Parathyroid adenoma (tissue), 2 donors: Measurements from ENCODE around the gene DAPP1.

Source experiments
- H2AFZ ChIP-seq: fragments of 300-600 bp; sonication (generic); one replicate; pipeline ENCODE4 v1.7.0; 2017; ENCODE audit warnings: antibody characterized with exemption, mild to moderate bottlenecking
- H3K27ac ChIP-seq: fragments of 300-600 bp; sonication (generic); one replicate; pipeline ENCODE4 v1.7.0; 2017
- H3K27me3 ChIP-seq: fragments of 300-600 bp; sonication (generic); one replicate; pipeline ENCODE4 v1.7.0; 2017; ENCODE audit warnings: low read length; ENCODE audit not compliant: control insufficient read depth, insufficient read depth
- H3K36me3 ChIP-seq: fragments of 300-600 bp; sonication (generic); one replicate; pipeline ENCODE4 v1.7.0; 2017; ENCODE audit warnings: low read length; ENCODE audit not compliant: control insufficient read depth, insufficient read depth
- H3K4me1 ChIP-seq: fragments of 300-600 bp; sonication (generic); one replicate; pipeline ENCODE4 v1.7.0; 2017; ENCODE audit warnings: control low read depth
- H3K4me2 ChIP-seq: fragments of 300-600 bp; sonication (generic); one replicate; pipeline ENCODE4 v1.7.0; 2017; ENCODE audit warnings: low read length
- H3K4me3 ChIP-seq: fragments of 300-600 bp; sonication (generic); one replicate; pipeline ENCODE4 v1.7.0; 2017; ENCODE audit warnings: low read depth, low read length
- H3K79me2 ChIP-seq: fragments of 300-600 bp; sonication (generic); one replicate; pipeline ENCODE4 v1.7.0; 2017; ENCODE audit warnings: control low read depth
- H3K9ac ChIP-seq: fragments of 300-600 bp; sonication (generic); one replicate; pipeline ENCODE4 v1.7.0; 2017; ENCODE audit warnings: mild to moderate bottlenecking
- H3K9me3 ChIP-seq: fragments of 300-600 bp; sonication (generic); one replicate; pipeline ENCODE4 v1.7.0; 2017; ENCODE audit warnings: low read length; ENCODE audit not compliant: control insufficient read depth
- CTCF ChIP-seq: fragments of 300-600 bp; sonication (generic); IDR thresholded peaks from one replicate; pipeline ENCODE4 v1.7.0; 2017; ENCODE audit warnings: antibody characterized with exemption, mild to moderate bottlenecking
- donor health status: primary hyperparathyroidism.

The DAPP1 gene

GRCh38 chr4:99811850-99812249 lies 4.8 kb upstream of the DAPP1 start:
- Histone ChIP-seq H3K4me1 (no peaks in the 10 kb centered on the region), H3K9ac (no peak overlapping the region), H2AFZ (no peak overlapping the region), H3K36me3 (no peaks in the 10 kb centered on the region), H3K9me3 (no peaks in the 10 kb centered on the region), H3K4me3 (no peak overlapping the region), H3K27me3 (no peaks in the 10 kb centered on the region), H3K27ac (no peak overlapping the region), H3K4me2 (no peak overlapping the region), H3K79me2 (no peaks in the 10 kb centered on the region)
- peak; percentile 28 for TF ChIP-seq CTCF

GRCh38 chr4:99815597-99816011 lies 1.0 kb upstream of the DAPP1 start:
- Histone ChIP-seq H3K79me2 (no peaks in the 10 kb centered on the region), H3K9me3 (no peaks in the 10 kb centered on the region), H3K36me3 (no peaks in the 10 kb centered on the region), H3K4me1 (no peaks in the 10 kb centered on the region), H2AFZ (no peak overlapping the region), H3K27me3 (no peaks in the 10 kb centered on the region), H3K4me2 (no peak overlapping the region), H3K27ac (no peak overlapping the region), H3K9ac (no peak overlapping the region), H3K4me3 (no peak overlapping the region)
- TF ChIP-seq CTCF: no peak

GRCh38 chr4:99817309-99817890 lies 773 bp downstream of the DAPP1 start:
- no peak overlapping the region for H3K4me3 ChIP-seq
- no peak overlapping the region for H3K9ac ChIP-seq
- no peaks in the 10 kb centered on the region for H3K9me3 ChIP-seq
- no peaks in the 10 kb centered on the region for H3K36me3 ChIP-seq
- no peak overlapping the region for H2AFZ ChIP-seq
- no peak overlapping the region for H3K4me2 ChIP-seq
- no peaks in the 10 kb centered on the region for H3K4me1 ChIP-seq
- H3K27me3 ChIP-seq: no peaks in the 10 kb centered on the region
- no peak for TF ChIP-seq CTCF
- H3K79me2 ChIP-seq: no peaks in the 10 kb centered on the region
- H3K27ac ChIP-seq: no peak overlapping the region

- no peak overlapping the region for H3K4me3 ChIP-seq
- H3K4me1 ChIP-seq: no peaks in the 10 kb centered on the region
- no peak overlapping the region for H3K27ac ChIP-seq
- no peak overlapping the region for H3K9ac ChIP-seq
- H3K79me2 ChIP-seq: no peaks in the 10 kb centered on the region
- no peaks in the 10 kb centered on the region for H3K9me3 ChIP-seq
- no peaks in the 10 kb centered on the region for H3K36me3 ChIP-seq
- no peak overlapping the region for H2AFZ ChIP-seq
- no peaks in the 10 kb centered on the region for H3K27me3 ChIP-seq
- H3K4me2 ChIP-seq: no peak overlapping the region
- TF ChIP-seq CTCF: no peak
These were observed 2.0 kb downstream of the DAPP1 start for GRCh38 chr4:99818661-99819060.

GRCh38 chr4:99821918-99822503 lies 5.4 kb downstream of the DAPP1 start:
- Histone ChIP-seq H3K27ac (no peak overlapping the region), H3K36me3 (no peaks in the 10 kb centered on the region), H3K4me1 (no peaks in the 10 kb centered on the region), H3K4me3 (no peak overlapping the region), H3K9ac (no peak overlapping the region), H3K4me2 (no peak overlapping the region), H3K27me3 (no peaks in the 10 kb centered on the region), H3K9me3 (no peaks in the 10 kb centered on the region), H3K79me2 (no peaks in the 10 kb centered on the region), H2AFZ (no peak overlapping the region)
- no peak for TF ChIP-seq CTCF
